Ramos (cell line): ENCODE results near the gene CD2AP.
"Not testable (repeated sequence)": the region's sequence is repeated elsewhere in the genome, so short reads cannot be mapped to it uniquely, and the experiment has no call there.

Source experiments
- in situ Hi-C: fragments of 300-500 bp; cut with MboI; formaldehyde crosslinking; loops from one replicate; pipeline ENCODE4 v1.14.3; 2022; ENCODE audit warnings: low sequenced_read_pairs; ENCODE audit not compliant: unreplicated experiment

The CD2AP gene

GRCh38 chr6:47551670-47552069, 74.1 kb downstream of the CD2AP start:
- in situ Hi-C loops: no loop called here

GRCh38 chr6:47552319-47552718, 74.7 kb downstream of the CD2AP start:
- in situ Hi-C loops: no loop called here

GRCh38 chr6:47553243-47553642, 75.7 kb downstream of the CD2AP start:
- in situ Hi-C loops: not testable (repeated sequence)

DNA sequence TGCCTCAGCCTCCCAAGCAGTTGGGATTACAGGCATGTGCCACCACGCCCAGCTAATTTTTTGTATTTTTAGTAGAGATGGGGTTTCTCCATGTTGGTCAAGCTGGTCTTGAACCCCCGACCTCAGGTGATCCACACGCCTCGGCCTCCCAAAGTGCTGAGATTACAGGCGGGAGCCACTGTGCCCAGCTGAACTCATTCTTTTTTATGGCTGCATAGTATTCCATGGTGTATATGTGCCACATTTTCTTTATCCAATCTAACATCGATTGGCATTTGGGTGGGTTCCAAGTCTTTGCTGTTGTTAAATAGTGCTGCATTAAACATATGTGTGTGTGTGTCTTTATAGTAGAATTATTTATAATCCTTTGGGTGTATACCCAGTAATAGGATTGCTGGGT, 78.9 kb downstream of the CD2AP start:
- in situ Hi-C loops: not testable (repeated sequence)

GRCh38 chr6:47563162-47563561, 85.6 kb downstream of the CD2AP start:
- in situ Hi-C loops: no loop called here

DNA sequence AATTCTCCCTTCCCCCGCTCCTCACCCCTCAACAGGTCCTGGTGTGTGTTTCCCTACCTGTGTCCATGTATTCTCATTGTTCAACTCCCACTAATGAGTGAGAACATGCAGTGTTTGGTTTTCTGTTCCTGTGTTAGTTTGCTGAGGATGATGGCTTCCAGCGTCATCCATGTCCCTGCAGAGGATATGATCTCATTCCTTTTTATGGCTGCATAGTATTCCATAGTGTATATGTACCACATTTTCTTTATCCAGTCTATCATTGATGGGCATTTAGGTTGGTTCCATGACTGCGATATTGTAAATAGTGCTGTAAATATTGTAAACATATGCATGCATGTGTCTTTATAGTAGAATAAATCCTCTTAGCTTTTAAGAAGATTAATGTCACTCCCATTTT, 89.0 kb downstream of the CD2AP start:
- in situ Hi-C loops: not testable (repeated sequence)

GRCh38 chr6:47567586-47567985, 90.0 kb downstream of the CD2AP start:
- in situ Hi-C loops: no loop called here

DNA sequence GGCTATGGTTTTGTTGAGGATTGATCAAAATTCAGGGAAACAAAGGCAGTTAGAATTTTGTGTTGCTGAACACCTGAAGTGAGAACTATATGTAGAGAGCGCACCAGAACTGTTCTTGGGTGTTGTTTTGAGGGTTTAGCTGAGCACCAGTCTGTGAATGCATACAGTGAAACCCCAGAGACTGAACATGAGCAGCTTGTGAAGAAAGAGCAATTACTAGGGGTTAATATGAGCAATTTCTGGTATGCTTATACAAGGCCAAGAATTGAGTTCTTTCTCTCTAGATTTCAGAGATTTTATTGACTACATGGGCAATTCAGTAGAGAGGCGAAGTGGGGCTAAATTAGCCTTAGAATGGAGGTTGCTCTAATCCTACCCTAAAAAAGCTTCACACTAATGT, 93.9 kb downstream of the CD2AP start:
- in situ Hi-C loops: no loop called here

GRCh38 chr6:47573109-47573508, 95.5 kb downstream of the CD2AP start:
- in situ Hi-C loops: no loop called here

DNA sequence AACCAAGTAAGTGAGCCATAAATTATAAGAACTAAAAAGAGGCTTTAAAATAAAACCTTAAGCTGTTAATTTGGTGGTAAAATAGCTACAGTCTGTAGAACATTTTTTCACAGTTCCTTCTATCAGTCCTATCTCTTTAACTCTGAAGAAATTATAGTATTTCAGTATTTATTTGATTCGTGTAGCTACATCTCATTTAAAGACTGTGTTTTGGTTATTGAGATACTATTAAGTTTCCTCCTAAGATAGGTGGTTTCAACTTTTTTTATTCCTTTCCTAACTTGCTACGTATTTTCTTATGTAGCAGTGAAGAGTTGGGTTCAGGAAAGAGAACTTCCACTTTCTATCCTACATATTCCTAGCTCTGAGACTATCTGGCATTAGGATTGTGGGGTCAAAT, 97.2 kb downstream of the CD2AP start:
- in situ Hi-C loops: no loop called here

DNA sequence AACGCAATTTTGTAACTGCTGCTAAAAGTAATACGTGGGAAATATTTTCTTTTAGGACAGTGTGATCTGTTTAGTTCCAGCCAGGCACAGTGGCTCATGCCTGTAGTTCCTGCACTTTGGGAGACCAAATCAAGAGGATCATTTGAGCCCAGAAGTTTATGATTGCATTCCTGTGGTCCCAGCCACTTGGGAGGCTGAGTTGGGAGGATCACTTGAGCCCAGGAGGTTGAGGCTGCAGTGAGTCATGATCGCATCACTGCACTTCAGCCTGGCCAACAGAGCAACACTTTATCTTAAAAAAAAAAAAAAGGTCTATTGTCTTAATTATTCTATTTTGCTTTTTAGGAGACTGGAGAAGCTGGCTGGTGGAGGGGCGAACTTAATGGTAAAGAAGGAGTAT, 101.5 kb downstream of the CD2AP start:
- in situ Hi-C loops: no loop called here

GRCh38 chr6:47581591-47581990, 104.0 kb downstream of the CD2AP start:
- in situ Hi-C loops: no loop called here

GRCh38 chr6:47587493-47587892, 109.9 kb downstream of the CD2AP start:
- in situ Hi-C loops: no loop called here

GRCh38 chr6:47592131-47592840, 114.7 kb downstream of the CD2AP start:
- in situ Hi-C loops: no loop called here

GRCh38 chr6:47593979-47594378, 116.4 kb downstream of the CD2AP start:
- in situ Hi-C loops: no loop called here

DNA sequence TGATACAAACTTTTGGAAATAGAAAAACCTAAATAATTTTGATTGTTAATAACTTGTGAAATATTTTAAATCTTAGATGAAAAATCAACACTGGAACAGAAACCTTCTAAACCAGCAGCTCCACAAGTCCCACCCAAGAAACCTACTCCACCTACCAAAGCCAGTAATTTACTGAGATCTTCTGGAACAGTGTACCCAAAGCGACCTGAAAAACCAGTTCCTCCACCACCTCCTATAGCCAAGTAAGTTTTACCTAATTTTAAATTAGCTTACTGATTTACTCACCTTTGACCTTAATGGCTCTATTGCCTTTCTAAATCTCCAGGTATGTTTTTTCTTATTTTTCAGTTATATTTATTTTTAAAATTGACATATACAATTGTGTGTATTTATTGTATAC, 118.2 kb downstream of the CD2AP start:
- in situ Hi-C loops: no loop called here

GRCh38 chr6:47598367-47598766, 120.8 kb downstream of the CD2AP start:
- in situ Hi-C loops: no loop called here

DNA sequence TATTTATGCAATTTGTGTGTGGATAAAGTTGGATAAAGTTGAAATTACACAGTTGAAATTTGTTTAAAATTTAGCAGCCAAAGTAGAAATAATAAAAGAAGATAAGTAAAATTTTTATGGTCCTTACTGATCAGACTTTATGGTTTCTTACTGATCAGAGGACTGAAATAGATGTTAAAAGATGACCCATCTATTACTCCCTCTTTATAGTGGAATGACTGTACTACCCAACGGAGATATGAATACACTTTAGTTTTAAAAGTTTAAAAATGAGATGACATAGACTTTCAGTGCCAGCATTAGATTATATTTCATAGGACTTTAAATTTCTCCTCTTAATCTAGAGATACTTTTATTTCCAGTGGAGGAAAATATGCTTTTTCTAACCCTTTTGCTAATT, 121.9 kb downstream of the CD2AP start:
- in situ Hi-C loops: no loop called here

DNA sequence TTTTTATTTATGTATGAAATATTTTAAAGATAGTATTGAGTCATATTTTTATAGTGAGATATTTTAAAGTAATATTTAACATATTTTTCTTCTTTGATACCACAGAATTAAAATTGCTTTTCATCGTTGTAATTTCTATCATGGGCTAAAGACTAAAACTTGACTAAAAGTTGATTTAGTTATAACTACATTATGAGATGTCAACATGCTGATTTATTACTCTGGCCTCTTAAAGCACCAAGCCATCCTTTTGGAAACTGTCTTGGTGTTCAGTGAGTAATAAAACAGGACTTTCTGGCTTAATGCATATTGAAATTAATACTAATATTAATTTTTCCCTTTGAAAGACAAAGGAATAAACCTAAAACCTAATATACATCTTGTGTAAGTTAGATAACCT, 125.6 kb downstream of the CD2AP start:
- in situ Hi-C loops: loop anchor here (25.0 kb wide), 1 partner anchor 191 kb away; no protein-coding TSS in a partner anchor

DNA sequence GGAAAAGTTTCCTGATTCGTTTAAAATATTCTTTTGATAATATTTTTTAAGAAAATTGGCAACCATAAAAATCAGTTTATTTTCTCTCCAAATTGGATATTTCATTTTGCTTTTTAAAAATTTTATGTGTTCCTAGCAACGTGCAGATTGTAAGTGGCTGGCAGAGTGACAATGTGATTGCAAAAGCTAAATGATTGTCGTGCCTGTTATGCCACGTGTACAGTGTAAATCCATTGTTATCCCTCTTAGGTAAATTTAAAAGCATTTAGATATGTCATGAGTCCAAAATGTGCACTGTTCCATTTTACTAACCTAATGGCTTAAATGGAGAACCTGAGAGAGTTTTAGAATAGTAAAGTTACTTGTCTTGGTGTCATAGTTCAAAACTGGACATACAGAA, 126.4 kb downstream of the CD2AP start:
- in situ Hi-C loops: loop anchor here (25.0 kb wide), 1 partner anchor 192 kb away; no protein-coding TSS in a partner anchor

GRCh38 chr6:47621838-47622449, 144.4 kb downstream of the CD2AP start:
- in situ Hi-C loops: loop anchor here (25.0 kb wide), 1 partner anchor 210 kb away; no protein-coding TSS in a partner anchor

DNA sequence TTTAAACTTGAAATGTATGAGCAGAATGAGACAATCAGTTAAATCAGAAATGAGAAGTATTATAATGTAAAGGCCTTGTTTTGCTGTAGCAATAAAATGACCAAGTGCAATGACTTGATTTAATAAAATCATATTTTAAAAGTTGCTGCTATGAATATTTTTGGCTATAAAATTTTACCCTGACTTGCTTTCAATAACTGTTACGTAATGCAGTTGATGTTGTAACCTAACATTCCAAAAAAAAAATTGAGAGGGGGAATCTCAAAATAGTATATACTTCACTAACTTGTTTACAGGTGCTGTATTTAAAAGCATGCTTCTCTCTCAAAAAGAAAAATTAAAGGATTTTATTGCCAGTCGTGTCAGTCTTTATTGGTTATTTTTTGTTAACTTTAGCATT, 149.2 kb downstream of the CD2AP start:
- in situ Hi-C loops: no loop called here
